GM13977 (cell line): ENCODE results near the gene EPHB1.

ENCODE experiments used
- DNase-seq: peaks from one replicate; pipeline ENCODE4 v3.0.0; 2012; ENCODE audit warnings: low spot score
- CTCF ChIP-seq: IDR thresholded peaks from 2 replicates; pipeline ENCODE4 v1.5.1; 2012; ENCODE audit warnings: mild to moderate bottlenecking, control low read depth; ENCODE audit not compliant: insufficient read depth; ENCODE audit errors: extremely low read depth, missing control alignments
- in situ Hi-C: fragments of 300-500 bp; cut with MboI; formaldehyde crosslinking; loops from one replicate; pipeline ENCODE4 v1.12.0; 2022; ENCODE audit warnings: low sequenced_read_pairs, low pct_unique_long_range_greater_than_20kb, mixed read lengths, inconsistent platforms; ENCODE audit not compliant: unreplicated experiment

EPHB1 gene

GRCh38 chr3:134991003-134991402 is 195.9 kb downstream of the EPHB1 start:
- in situ Hi-C loops = no loop called here
- no peak for DNase-seq
- TF ChIP-seq CTCF = no peak

GRCh38 chr3:134991472-134992010 is 196.5 kb downstream of the EPHB1 start:
- TF ChIP-seq CTCF = no peak
- in situ Hi-C loops = no loop called here
- no peak for DNase-seq

- TF ChIP-seq CTCF = no peak
- DNase-seq = no peak
- in situ Hi-C loops = no loop called here
Measured at GRCh38 chr3:134992180-134992579, 197.1 kb downstream of the EPHB1 start.

- no peak for TF ChIP-seq CTCF
- in situ Hi-C loops = no loop called here
- DNase-seq = no peak
Measured at GRCh38 chr3:134992586-134992985, 197.5 kb downstream of the EPHB1 start.

GRCh38 chr3:134993011-134993410 is 198.0 kb downstream of the EPHB1 start:
- no peak for DNase-seq
- no peak for TF ChIP-seq CTCF
- in situ Hi-C loops = no loop called here

- no peak for TF ChIP-seq CTCF
- DNase-seq = no peak
- in situ Hi-C loops = no loop called here
Measured at GRCh38 chr3:134998158-134998557, 203.1 kb downstream of the EPHB1 start.

GRCh38 chr3:134998855-134999254 is 203.8 kb downstream of the EPHB1 start:
- in situ Hi-C loops = no loop called here
- no peak for DNase-seq
- no peak for TF ChIP-seq CTCF
